GM18858 (cell line): ENCODE data around the gene ZNF169.
"Not testable (repeated sequence)": the region's sequence is repeated elsewhere in the genome, so short reads cannot be mapped to it uniquely, and the experiment has no call there.

Experiments used
- ATAC-seq: cut with Tn5 transposase; IDR thresholded peaks from one replicate; pipeline ENCODE4 v1.9.1; 2021; ENCODE audit not compliant: unreplicated experiment

The ZNF169 gene

DNA sequence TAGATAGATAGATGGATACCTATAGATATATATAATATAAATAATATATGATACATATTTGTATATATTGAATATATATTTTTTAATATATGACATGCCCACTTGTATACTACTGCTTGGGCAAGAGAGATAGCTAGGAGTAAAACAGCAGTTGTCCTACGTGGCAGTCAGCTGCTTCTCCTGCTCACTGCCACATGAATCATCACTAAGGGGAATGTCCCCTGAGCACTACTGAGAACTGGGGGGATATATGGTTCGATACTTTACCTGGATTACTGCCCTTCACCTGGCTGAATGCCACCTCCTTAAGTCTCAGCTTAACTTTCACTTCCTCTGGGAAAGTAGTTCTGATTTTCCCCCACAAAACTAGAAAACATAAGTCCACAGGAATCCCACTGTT is 82.6 kb downstream of the ZNF169 start:
- not testable (repeated sequence) for ATAC-seq

DNA sequence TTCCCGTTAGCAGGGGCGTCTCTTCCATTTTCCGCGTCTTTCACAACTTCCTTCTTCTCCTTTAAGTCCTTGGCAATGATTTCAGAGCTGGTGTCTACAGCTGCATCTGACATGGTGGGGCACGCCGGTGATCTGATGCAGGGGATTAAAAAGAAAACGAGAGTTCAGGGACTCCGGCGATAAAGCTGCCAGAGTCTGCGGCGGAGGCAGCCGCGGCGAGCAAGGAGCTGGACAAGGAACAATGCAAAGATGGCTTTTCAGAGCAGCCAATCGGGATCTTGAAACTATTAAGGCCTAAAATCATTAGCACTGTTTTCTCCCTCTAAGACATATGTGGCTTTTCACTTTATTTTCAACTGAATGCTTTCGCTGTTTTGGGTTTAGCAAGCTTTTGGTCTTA is 88.4 kb downstream of the ZNF169 start:
- not testable (repeated sequence) for ATAC-seq

DNA sequence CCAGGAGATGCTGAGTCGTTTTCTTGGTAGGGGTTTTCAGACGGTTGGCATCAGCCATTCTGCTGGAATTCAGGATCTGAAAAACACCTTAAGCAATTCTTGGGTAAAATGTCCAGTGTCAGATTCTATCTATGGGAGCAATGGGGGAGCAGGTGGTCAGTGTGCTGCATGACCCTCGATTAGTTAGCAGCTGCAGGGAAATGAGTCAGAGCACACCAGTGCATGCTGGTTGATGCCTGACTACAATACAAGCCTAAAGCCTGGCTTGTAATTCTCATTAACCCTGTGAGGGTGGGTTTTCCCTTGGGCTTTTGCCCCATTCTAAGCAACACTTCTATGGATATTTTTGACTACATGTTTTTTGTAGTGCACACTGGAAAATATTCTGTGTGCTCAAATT is 89.7 kb downstream of the ZNF169 start:
- not testable (repeated sequence) for ATAC-seq
